Measurements from ENCODE around the gene ARMC12.

ARMC12 gene

DNA sequence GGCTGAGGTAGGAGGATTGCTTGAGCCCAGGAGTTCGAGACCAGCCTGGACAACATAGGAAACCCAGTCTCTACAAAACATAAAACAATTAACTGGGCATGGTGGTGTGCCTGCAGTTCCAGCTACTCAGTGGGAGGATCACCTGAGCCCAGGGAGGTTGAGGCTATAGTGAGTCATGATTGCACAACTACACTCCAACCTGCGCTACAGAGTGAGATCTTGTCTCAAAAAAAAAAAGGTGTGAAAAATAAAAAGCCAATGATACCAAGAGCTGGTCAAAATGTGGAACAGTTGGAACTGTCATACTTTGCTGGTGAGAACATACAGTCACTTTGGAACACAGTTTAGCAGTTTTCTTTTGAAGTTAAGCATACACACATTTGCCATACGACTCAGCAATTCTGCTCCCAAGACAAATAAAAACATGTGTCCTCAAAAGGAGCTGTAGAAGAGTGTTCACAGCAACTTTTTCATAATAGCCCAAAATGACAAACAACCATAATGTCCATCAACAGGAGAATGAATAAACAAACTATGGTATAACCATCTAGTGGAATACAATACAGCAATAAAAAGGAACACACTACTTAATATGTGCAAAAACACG lies 26.5 kb upstream of the ARMC12 start:
- Mint-ChIP-seq H3K27ac (peak overlapping the region; percentile 84), H3K4me3 (no peak overlapping the region), H3K9me3 (peaks cover 3% of the 10 kb centered on the region), H3K27me3 (no peaks in the 10 kb centered on the region), H3K36me3 (ENCODE audit: low read depth) (peaks cover 2% of the 10 kb centered on the region), H3K4me1 (ENCODE audit: low read depth) (peaks cover 25% of the 10 kb centered on the region)
- DNase-seq: peak; percentile 38

GRCh38 chr6:35711731-35712130 lies 25.1 kb upstream of the ARMC12 start:
- H3K4me1 Mint-ChIP-seq (ENCODE audit: low read depth): peaks cover 34% of the 10 kb centered on the region
- H3K27me3 Mint-ChIP-seq: no peaks in the 10 kb centered on the region
- H3K27ac Mint-ChIP-seq: no peak overlapping the region
- peaks cover 3% of the 10 kb centered on the region for H3K9me3 Mint-ChIP-seq
- no peak for DNase-seq
- peaks cover 2% of the 10 kb centered on the region for H3K36me3 Mint-ChIP-seq (ENCODE audit: low read depth)
- no peak overlapping the region for H3K4me3 Mint-ChIP-seq

GRCh38 chr6:35713006-35713767 lies 23.6 kb upstream of the ARMC12 start:
- peak overlapping the region; percentile 0 for H3K27ac Mint-ChIP-seq
- no peak for DNase-seq
- H3K4me1 Mint-ChIP-seq (ENCODE audit: low read depth): peaks cover 48% of the 10 kb centered on the region
- peaks cover 3% of the 10 kb centered on the region for H3K9me3 Mint-ChIP-seq
- peaks cover 2% of the 10 kb centered on the region for H3K36me3 Mint-ChIP-seq (ENCODE audit: low read depth)
- no peaks in the 10 kb centered on the region for H3K27me3 Mint-ChIP-seq
- no peak overlapping the region for H3K4me3 Mint-ChIP-seq

GRCh38 chr6:35716798-35717197 lies 20.0 kb upstream of the ARMC12 start:
- H3K36me3 Mint-ChIP-seq (ENCODE audit: low read depth): no peaks in the 10 kb centered on the region
- H3K4me3 Mint-ChIP-seq: no peak overlapping the region
- peak; percentile 24 for DNase-seq
- peak overlapping the region; percentile 96 for H3K27ac Mint-ChIP-seq
- peaks cover 66% of the 10 kb centered on the region for H3K4me1 Mint-ChIP-seq (ENCODE audit: low read depth)
- no peaks in the 10 kb centered on the region for H3K27me3 Mint-ChIP-seq
- no peaks in the 10 kb centered on the region for H3K9me3 Mint-ChIP-seq

DNA sequence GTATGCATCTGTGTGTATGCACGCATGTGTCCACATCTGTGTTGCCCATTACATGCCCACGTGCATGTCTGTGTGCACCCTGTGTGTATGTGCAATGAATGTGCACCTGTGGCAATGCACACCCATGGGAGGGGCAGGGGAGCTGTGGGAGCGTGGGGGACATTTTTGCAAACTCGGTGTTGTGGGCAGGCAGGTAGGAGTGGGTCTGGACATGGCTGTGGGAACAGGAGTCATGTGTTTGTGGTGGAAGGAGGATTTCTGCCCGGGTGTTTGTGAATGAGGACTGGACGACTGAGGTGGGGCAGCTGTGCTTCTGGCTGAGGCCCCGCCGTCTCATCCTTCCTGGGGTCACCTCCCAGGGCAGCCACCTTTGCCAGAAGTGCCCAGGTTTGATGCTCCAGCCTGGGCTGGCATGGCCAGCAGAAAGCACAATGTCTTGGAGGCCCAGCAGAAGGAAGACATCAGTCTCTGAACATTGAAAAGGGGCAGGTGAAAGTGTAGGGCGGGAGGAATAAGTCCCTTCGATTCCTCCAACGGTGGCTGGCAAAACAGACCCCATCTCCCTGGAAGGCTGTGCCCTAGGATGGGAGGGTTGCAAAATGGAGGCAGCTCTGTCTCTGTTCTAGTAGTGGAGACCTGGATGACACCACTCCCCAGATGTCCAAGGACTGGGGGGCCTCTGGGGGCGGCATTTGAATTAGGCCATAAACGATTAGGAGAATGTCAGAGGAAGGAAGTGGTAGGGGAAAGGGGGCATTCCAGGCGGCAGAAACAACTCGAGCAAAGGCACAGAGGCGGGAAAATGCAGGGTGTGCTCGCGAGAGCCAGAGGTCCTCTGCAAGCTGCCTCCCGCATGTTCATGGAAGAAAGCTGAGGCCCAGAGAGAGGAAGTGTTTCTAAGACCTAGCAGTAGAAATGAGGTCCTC lies 19.1 kb upstream of the ARMC12 start:
- H3K4me3 Mint-ChIP-seq: peak overlapping the region; percentile 75
- peak; percentile 36 for DNase-seq
- no peaks in the 10 kb centered on the region for H3K27me3 Mint-ChIP-seq
- peaks cover 74% of the 10 kb centered on the region for H3K4me1 Mint-ChIP-seq (ENCODE audit: low read depth)
- H3K36me3 Mint-ChIP-seq (ENCODE audit: low read depth): no peaks in the 10 kb centered on the region
- peak overlapping the region; percentile 96 for H3K27ac Mint-ChIP-seq
- no peaks in the 10 kb centered on the region for H3K9me3 Mint-ChIP-seq

DNA sequence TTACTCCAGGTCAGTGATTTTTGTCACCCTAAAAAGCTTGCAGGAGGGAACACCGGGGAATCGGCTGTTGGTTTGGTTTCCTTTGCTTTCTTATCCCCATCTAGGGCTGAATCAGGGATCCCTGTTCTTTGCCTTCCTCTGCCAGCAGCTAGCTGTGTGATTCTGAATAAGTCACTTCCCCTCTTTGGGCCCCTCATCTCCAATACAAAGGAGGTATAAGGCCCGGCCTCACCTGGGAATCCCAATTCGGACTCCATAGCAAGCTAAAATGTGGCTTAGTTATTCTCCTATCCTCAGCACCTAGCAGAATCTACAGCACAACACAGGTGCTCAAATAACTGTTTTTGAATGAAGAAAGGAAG lies 18.5 kb upstream of the ARMC12 start:
- peak overlapping the region; percentile 75 for H3K4me3 Mint-ChIP-seq
- peaks cover 72% of the 10 kb centered on the region for H3K4me1 Mint-ChIP-seq (ENCODE audit: low read depth)
- no peaks in the 10 kb centered on the region for H3K36me3 Mint-ChIP-seq (ENCODE audit: low read depth)
- no peak for DNase-seq
- no peaks in the 10 kb centered on the region for H3K27me3 Mint-ChIP-seq
- peak overlapping the region; percentile 96 for H3K27ac Mint-ChIP-seq
- H3K9me3 Mint-ChIP-seq: no peaks in the 10 kb centered on the region

- H3K36me3 Mint-ChIP-seq (ENCODE audit: low read depth): no peaks in the 10 kb centered on the region
- H3K4me1 Mint-ChIP-seq (ENCODE audit: low read depth): peaks cover 72% of the 10 kb centered on the region
- no peaks in the 10 kb centered on the region for H3K27me3 Mint-ChIP-seq
- peak; percentile 70 for DNase-seq
- H3K4me3 Mint-ChIP-seq: peak overlapping the region; percentile 75
- no peaks in the 10 kb centered on the region for H3K9me3 Mint-ChIP-seq
- H3K27ac Mint-ChIP-seq: peak overlapping the region; percentile 96
Observed at GRCh38 chr6:35718911-35719381, 17.9 kb upstream of the ARMC12 start.

DNA sequence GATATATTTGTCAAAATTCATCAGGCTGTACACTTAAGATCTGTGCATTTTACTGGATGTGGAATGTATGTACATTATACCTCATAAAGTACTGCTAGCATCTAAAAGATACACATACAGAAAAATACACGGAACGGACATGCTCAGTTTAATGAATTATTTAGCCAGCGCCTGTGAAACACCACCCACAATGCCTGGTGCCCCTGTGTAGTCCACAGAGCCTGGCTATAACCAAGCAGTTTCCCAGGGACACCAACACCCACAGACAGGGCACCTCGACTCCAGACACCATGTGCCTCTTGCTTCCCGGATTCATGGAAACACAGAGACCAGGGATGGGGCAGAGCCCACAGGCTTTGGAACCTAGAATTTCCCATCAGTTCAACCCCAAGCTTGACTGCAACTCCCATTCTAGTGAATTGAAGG lies 17.4 kb upstream of the ARMC12 start:
- Mint-ChIP-seq H3K4me1 (ENCODE audit: low read depth) (peaks cover 76% of the 10 kb centered on the region), H3K36me3 (ENCODE audit: low read depth) (no peaks in the 10 kb centered on the region), H3K9me3 (no peaks in the 10 kb centered on the region), H3K27me3 (no peaks in the 10 kb centered on the region), H3K4me3 (peak overlapping the region; percentile 75), H3K27ac (peak overlapping the region; percentile 96)
- DNase-seq: no peak

DNA sequence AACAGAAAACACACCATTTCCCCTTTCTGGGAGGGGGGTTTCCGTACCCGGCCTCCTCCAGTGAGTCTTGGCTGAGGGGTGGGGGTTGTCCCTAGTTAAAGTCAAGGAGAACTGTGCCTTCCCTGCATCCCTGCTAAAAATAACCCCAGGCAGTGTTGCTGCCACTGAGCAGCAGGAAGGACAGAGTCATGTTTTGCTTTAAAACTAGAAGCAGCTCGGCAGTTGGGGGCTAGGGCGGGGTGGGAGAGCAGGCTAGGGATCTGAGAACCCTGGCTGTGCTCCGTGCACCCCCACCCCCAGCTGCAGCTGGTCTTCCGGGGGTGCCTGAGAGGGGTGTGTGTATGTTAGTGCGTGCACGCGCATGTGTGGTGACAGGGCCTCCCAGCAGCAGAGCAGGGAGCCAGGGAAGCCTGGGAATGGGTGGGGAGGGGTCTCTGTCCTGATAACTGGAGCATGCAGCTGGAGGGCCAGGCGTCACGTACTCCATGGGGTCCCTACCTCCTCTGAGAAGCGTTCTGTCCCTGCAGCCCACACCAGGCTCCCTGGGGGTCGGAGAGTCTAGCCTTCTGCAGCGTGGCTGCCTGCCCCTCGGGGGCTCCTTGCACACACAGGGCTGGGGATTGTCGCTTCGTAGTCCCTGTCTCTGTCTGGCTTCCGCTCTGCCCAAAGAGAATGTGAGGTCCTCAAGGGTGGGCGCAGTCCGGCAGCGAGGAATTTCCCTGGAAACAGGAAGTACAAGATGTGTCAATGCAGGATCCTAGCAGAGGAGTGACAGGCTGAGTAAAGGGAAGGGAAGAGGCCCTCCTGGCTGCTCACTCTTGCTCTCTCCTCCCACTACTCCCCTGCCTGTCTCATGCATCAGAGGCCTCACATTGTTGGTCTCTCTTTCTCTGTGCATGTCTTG lies 16.8 kb upstream of the ARMC12 start:
- H3K9me3 Mint-ChIP-seq: no peaks in the 10 kb centered on the region
- H3K4me1 Mint-ChIP-seq (ENCODE audit: low read depth): peaks cover 82% of the 10 kb centered on the region
- H3K27me3 Mint-ChIP-seq: no peaks in the 10 kb centered on the region
- H3K27ac Mint-ChIP-seq: peak overlapping the region; percentile 96
- no peaks in the 10 kb centered on the region for H3K36me3 Mint-ChIP-seq (ENCODE audit: low read depth)
- DNase-seq: peak; percentile 57
- peak overlapping the region; percentile 75 for H3K4me3 Mint-ChIP-seq

DNA sequence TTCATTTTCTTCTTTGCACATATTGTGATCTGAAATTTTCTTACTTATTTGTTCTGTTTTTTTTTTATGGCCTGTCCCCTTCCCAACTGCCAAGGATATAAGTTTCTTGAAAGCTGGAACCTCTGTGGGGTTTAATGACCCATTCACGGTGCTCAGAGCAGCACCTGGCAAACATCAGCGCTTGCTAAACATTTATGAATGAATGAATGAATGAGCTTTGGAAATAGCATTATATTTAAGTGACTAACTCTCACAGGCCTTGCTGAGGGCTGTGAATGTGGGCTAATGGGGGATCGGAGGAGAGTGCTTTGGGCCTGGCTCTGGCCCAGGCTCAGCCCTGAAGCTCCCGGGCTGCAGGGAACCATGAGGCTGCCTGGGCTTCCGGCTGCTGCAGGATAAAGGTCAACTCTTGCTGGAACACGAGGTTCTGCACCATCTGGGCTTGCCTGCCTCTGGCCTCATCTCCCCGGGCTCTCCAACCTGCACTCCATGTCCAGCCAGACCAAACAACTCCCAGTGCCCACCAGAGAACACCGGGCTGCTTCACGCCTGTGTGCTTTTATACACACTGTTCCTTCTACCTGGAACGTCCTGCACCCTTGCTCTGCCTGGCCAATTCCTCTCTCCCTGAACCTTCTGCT lies 14.6 kb upstream of the ARMC12 start:
- no peaks in the 10 kb centered on the region for H3K9me3 Mint-ChIP-seq

GRCh38 chr6:35723587-35723986 lies 13.2 kb upstream of the ARMC12 start:
- Mint-ChIP-seq H3K36me3 (ENCODE audit: low read depth) (no peaks in the 10 kb centered on the region), H3K27ac (peak overlapping the region; percentile 16), H3K27me3 (no peaks in the 10 kb centered on the region), H3K9me3 (no peaks in the 10 kb centered on the region), H3K4me3 (no peak overlapping the region), H3K4me1 (ENCODE audit: low read depth) (peaks cover 85% of the 10 kb centered on the region)
- DNase-seq: peak; percentile 23

More for the DNA sequence above, 14.6 kb upstream of the ARMC12 start:
- Mint-ChIP-seq H3K36me3 (ENCODE audit: low read depth) (no peaks in the 10 kb centered on the region), H3K27ac (no peak overlapping the region), H3K4me1 (ENCODE audit: low read depth) (peaks cover 88% of the 10 kb centered on the region), H3K4me3 (no peak overlapping the region), H3K27me3 (no peaks in the 10 kb centered on the region)
- DNase-seq: no peak

DNA sequence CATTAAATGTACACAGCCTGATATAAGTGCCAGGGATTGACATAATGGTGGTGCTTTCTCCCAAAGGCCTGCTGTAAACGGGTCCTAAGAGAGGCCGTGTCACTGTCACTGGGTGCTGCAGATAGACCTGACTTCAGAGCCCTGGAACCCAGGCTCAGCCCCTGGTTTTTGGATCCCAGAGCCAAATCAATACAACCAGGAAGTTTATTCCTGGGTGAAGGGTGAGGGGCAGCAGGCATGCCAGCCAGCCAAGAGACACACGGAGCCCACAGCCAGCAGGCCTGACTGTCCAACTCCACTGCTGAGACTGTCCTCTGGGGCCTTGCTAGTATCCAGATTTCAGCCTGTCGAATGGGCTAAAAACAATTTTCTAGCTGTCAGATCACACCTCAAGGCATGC lies 12.8 kb upstream of the ARMC12 start:
- Mint-ChIP-seq H3K27me3 (no peaks in the 10 kb centered on the region), H3K36me3 (ENCODE audit: low read depth) (no peaks in the 10 kb centered on the region), H3K4me3 (no peak overlapping the region), H3K27ac (no peak overlapping the region), H3K9me3 (no peaks in the 10 kb centered on the region), H3K4me1 (ENCODE audit: low read depth) (peaks cover 85% of the 10 kb centered on the region)
- DNase-seq: no peak

- Mint-ChIP-seq H3K4me1 (ENCODE audit: low read depth) (peaks cover 85% of the 10 kb centered on the region), H3K9me3 (no peaks in the 10 kb centered on the region), H3K36me3 (ENCODE audit: low read depth) (no peaks in the 10 kb centered on the region), H3K4me3 (no peak overlapping the region), H3K27ac (no peak overlapping the region), H3K27me3 (no peaks in the 10 kb centered on the region)
- peak; percentile 17 for DNase-seq
Observed at GRCh38 chr6:35724471-35724870, 12.4 kb upstream of the ARMC12 start.
